GM19099 (cell line): ENCODE measurements around the gene PRKAA1.

Experiments used
- POLR2A ChIP-seq: IDR thresholded peaks from 3 replicates; pipeline ENCODE4 v1.6.1; 2011; ENCODE audit warnings: low read depth; ENCODE audit not compliant: insufficient read length; ENCODE audit errors: extremely low read depth

Gene PRKAA1

DNA sequence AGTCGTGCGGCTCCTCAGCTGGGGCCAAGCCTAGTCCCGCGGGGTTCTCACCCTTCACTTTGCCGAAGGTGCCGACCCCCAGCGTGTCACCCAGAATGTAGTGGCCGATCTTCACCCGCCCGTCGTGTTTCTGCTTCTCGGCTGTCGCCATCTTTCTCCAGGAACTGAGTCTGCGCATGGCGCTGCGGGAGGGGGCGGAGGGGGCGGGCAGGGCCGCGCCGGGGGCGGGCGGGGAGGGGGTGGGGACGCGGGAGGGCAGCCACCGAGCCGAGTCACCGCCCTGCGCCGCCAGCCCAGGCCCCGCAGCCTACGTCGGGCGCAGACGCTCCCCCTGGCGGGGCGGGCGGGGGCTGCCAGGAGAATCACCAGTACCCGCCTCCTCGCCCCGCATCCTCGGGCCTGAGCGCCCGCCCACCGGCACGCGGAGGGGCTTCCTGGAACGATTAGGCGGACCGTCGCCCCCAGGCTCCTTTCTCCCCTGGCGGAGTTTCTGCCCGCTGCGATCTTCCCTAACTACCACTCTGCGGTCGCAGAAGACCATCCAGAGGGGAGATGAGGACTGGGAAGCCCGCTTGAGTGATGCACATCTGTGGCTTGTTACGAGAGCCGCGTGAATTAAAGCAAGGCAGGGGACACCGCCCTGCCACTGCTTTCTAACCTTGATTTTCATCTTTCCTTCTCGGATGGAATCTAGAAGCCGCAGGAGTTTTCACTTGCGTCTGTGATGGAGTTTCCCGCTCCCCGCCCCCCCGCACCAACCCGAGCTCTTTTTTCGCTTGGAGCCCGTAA lies at the start of gene PRKAA1:
Gene PRKAA1 (minus strand): TSS at position 363 of the 789 bp plus-strand sequence. CDS start 185 bp downstream, at position 178.
- TF ChIP-seq POLR2A, result peak; percentile 78

DNA sequence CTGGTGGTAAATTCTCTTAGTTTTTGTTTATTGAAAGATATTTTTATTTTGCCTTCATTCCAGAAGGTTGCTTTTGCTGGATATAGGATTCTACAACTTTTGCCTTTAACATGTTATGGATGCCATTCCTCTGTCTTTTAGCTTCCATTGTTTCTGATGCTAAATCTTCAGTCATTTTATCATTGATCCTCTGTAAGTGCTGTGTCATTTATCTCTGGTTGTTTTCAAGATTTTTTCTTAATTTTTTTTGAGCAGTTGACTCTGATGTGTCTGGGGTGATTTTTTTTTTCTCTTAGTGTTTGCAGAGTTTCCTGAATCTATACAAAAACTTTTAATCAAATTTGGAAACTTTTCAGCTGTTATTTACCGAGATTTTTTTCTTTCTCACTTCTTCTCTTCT lies 49.4 kb upstream of the PRKAA1 start:
- no peak for TF ChIP-seq POLR2A

DNA sequence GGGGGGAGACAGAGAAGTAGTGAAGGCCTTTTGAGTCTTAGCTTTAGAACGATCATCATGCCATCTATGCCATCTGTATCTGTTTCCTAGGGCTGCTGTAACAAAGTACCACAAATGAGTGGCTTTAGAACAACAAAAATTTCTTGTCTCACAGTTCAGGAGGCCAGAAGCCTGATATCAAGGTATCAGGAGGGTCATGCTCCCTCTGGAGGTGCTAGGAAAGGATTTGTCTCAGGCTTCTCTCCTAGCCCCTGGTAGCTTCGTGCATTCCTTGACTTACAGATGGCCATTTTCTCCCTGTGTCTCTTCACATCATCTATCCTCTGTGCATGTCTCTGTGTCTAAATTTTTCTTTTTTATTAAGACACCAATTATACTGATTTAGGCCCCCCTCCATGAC lies 48.2 kb upstream of the PRKAA1 start:
- no peak for TF ChIP-seq POLR2A

DNA sequence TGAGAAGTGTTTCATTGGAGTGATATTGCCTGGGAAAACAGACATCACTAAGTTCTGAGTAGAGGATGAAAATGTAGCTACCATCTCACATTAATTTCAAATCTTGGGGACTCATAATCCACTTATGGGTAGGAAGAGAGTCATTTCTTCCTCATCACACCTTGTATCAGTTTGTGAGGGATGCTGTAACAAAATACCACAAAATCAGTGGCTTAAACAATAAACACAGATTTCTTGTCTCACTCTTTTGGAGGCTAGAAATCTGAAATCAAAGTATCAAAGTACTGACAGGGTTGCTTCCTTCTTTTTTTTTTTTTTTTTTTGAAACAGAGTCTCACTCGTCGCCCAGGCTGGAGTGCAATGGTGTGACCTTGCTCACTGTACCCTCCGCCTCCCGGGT lies 46.4 kb upstream of the PRKAA1 start:
- no peak for TF ChIP-seq POLR2A

DNA sequence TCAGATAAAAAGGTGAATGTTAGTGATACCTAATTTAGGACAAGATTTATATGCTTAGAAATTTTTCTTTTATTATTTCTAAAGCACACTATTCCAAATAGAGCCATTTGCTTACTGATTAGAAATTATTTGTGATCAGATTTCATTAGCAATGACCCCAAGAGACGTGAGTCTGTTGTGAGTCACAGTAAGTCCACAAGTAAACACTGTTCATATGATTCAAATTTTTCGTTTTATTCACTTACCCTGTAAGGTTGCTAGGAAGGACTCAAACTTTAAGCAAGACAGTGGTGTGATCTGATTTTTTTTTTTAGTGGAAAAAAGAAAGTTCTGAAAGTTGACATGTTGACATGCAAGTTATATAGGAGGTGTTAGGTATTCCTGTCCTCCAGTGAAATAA lies 44.2 kb upstream of the PRKAA1 start:
- no peak for TF ChIP-seq POLR2A

DNA sequence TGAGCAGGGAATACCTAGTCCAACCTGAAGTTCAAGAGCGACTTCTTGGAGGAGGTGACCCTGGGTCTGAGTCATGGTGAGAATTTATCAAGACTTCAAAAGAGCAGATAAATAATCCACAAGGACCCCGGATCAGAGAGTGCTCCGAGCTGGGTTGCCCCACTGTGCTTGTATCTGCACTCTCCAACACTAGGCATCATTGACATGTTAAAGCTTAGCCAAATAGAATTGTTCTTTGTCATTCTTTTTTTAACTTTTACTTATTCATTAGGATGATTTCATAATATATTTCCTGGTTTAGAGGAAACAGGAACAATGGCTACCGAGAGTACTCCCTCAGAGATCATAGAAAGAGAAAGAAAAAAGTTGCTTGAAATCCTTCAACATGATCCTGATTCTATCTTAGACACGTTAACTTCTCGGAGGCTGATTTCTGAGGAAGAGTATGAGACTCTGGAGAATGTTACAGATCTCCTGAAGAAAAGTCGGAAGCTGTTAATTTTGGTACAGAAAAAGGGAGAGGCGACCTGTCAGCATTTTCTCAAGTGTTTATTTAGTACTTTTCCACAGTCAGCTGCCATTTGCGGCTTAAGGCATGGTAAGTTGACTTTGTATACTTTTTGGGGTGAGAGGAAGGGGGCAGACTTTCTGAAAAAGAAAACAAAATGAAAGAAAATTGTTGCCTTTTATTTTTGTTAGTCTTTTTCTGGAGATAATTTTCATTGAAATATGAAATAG lies 43.1 kb upstream of the PRKAA1 start, which contains the start of gene CARD6:
Gene CARD6 (plus strand): TSS at position 300 of the 738 bp plus-strand sequence. CDS start 16 bp downstream, at position 316.
- TF ChIP-seq POLR2A, result no peak

DNA sequence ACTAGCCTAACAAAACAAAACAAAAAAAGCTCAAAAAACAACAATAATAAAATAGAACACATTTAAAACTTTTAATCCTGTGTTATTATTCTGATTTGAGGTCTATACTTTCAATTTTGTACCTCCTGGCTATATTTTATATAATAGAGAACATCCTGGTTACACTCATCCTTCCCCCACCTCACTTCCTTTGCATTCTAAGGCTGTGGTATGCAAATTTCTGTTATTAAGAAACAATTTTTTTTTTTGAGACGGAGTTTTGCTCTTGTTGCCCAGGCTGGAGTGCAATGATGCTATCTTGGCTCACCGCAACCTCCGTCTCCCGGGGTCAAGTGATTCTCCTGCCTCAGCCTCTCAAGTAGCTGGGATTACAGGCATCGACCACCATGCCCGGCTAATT lies 39.9 kb upstream of the PRKAA1 start:
- no peak for TF ChIP-seq POLR2A

GRCh38 chr5:40834849-40835787 lies 36.9 kb upstream of the PRKAA1 start, which contains the start of gene RPL37:
Gene RPL37, minus strand, starts transcription at chr5:40835222. Its CDS starts 37 bp downstream, at chr5:40835185.
- peak; percentile 99 for TF ChIP-seq POLR2A

- TF ChIP-seq POLR2A, result no peak
Measured at GRCh38 chr5:40834391-40834848, 36.2 kb upstream of the PRKAA1 start.

GRCh38 chr5:40833712-40834229 lies 35.6 kb upstream of the PRKAA1 start:
- peak; percentile 8 for TF ChIP-seq POLR2A

- TF ChIP-seq POLR2A, result peak; percentile 9
Measured at GRCh38 chr5:40832345-40832744, 34.2 kb upstream of the PRKAA1 start.

DNA sequence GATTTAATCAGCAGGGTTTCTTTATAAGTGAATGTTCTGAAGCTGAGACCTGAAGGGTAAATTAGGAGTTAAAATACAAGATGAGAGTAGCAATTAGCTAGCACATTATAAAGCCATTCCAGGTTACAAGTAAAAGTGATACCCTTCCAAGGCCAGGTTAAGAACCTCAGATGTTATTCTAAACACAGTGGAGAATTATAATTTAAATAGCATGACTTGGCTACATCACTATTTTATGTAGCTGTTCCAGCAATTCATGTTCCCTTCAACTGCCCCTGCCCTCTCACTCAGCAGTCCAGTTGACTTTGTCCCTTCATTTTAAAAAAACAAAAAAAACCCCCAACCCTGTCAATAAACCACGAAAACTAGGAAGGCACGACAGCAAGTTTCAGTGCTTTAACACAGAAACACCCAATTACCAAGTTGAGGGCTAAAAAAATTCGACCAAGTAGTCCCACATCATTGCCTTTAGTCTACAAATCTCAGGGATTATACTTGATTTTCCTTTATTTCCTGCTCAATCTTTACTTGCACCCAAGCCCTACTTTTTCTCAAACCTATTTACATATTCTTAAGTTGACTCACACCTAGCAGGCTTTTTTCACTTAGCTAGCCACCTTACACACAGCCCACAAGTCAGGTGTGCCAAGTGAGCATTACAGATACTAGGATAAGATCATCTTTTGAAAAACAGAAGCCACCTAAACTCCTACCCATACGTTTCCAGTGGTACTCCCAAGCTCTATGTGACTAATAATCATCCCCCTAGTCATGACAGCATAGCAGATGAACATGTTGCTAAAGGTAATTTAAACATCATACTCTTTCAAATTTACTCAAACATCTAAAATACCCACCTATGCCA lies 33.4 kb upstream of the PRKAA1 start:
- no peak for TF ChIP-seq POLR2A

- no peak for TF ChIP-seq POLR2A
Measured at GRCh38 chr5:40829748-40830533, 31.8 kb upstream of the PRKAA1 start.
